Spleen (tissue), 11 donors: Measurements from ENCODE around the gene DCST2. TPM values are rescaled to one million over a fixed set of nuclear protein-coding genes. Genes with fewer than 3 reads are reported as not detected.

Experiments
- DNase-seq: peaks from one replicate; pipeline ENCODE4 v3.0.0-alpha.2; 2020
- H3K27ac ChIP-seq, 8 donors: fragments of 200-600 bp; sonication (generic) in 7 of 8; 1 replicate in 4 of 8; 2 replicates in 4 of 8; pipeline versions ENCODE4 v1.5.0 to v1.8.0; 2016 to 2021; ENCODE audit warnings: inconsistent platforms in 4 of 8, mild to moderate bottlenecking in 4 of 8, moderate library complexity in 1 of 8
- H3K27me3 ChIP-seq, 7 donors: fragments of 200-600 bp; sonication (generic) in 6 of 7; replicated peaks in 1 of 7; 1 replicate in 4 of 7; 2 replicates in 3 of 7; pipeline versions ENCODE4 v1.5.0 to v1.8.0; 2016 to 2021; ENCODE audit warnings: inconsistent platforms in 3 of 7, mild to moderate bottlenecking in 1 of 7
- H3K36me3 ChIP-seq, 6 donors: fragments of 200-600 bp; sonication (generic) in 5 of 6; 1 replicate in 4 of 6; 2 replicates in 2 of 6; pipeline versions ENCODE4 v1.5.0 to v1.8.0; 2016 to 2021; ENCODE audit warnings: inconsistent platforms in 2 of 6
- H3K4me1 ChIP-seq, 6 donors: fragments of 200-600 bp; sonication (generic) in 5 of 6; 1 replicate in 3 of 6; 2 replicates in 3 of 6; pipeline versions ENCODE4 v1.5.0 to v1.8.0; 2016 to 2021; ENCODE audit warnings: inconsistent platforms in 3 of 6
- H3K4me3 ChIP-seq, 8 donors: fragments of 200-600 bp; sonication (generic) in 7 of 8; 1 replicate in 4 of 8; 2 replicates in 4 of 8; pipeline versions ENCODE4 v1.5.0 to v1.8.0; 2016 to 2021; ENCODE audit warnings: inconsistent platforms in 4 of 8, mild to moderate bottlenecking in 4 of 8, moderate library complexity in 2 of 8
- H3K9me3 ChIP-seq, 8 donors: fragments of 200-600 bp; sonication (generic) in 7 of 8; 1 replicate in 4 of 8; 2 replicates in 4 of 8; pipeline versions ENCODE4 v1.5.0 to v1.8.0; 2016 to 2021; ENCODE audit warnings: inconsistent platforms in 4 of 8
- POLR2A ChIP-seq, 3 donors: fragments of 450-650 bp; IDR thresholded peaks; one replicate each; pipeline ENCODE4 v1.5.1; 2017; ENCODE audit warnings: antibody characterized with exemption in 3 of 3, mild to moderate bottlenecking in 1 of 3
- POLR2AphosphoS5 ChIP-seq, 3 donors: sonication (generic); formaldehyde crosslinking; IDR thresholded peaks; one replicate each; pipeline ENCODE4 v1.5.1; 2017; ENCODE audit warnings: antibody characterized with exemption in 3 of 3
- WGBS, 5 donors: extraction: QIAGEN DNeasy Blood & Tissue Kit in 3 of 5; methylation state at CpG; one replicate each; pipeline versions ENCODE4 v1.1.5 to v1.1.7; 2013 to 2018; 5-methylcytosine and 5-hydroxymethylcytosine counted together
- intact Hi-C: fragments of 100-400 bp; cut with DNase I; formaldehyde crosslinking; loops from one replicate; pipeline ENCODE4 v1.15.0; 2023; ENCODE audit warnings: low total_unique reads
- polyA plus RNA-seq, 3 donors: library from polyadenylated mRNA; stranded (reverse); fragments of 200-250 nt; gene quantifications; one replicate each; pipeline ENCODE4 v1.2.1, GENCODE V29; 2013
- total RNA-seq, 7 donors: library from RNA; depleted of rRNA in 3 of 7; stranded (reverse); fragments of >200 nt in 3 of 7; fragmentation: NEBNext Ultra II Directional in 4 of 7; extraction: Animal tissue kit (Norgen Biotek cat#: 25700) in 4 of 7; gene quantifications; one replicate each; pipeline versions ENCODE4 v1.1.0 to v1.2.1, GENCODE V29; 2016 to 2021
- TF ChIP-seq, protein P1 (sequence below), 11 experiments: fragments of 200-600 bp in 7 of 11; fragments of 450-650 bp in 4 of 11; sonication (generic) in 4 of 11; IDR thresholded peaks in 8 of 11; conservative IDR thresholded peaks in 3 of 11; 1 replicate in 7 of 11; 2 replicates in 4 of 11; pipeline versions ENCODE4 v1.4.0 to v1.8.0; 2016 to 2021; ENCODE audit warnings: antibody characterized with exemption in 11 of 11, inconsistent platforms in 4 of 11, mild to moderate bottlenecking in 1 of 11
- donor health status: healthy with polysubstance abuse.
- donor health status: DM: no; HTN: no; CAD: no; lungs with moderate emphysema.
- donor health status: DM: no; HTN: no; CAD: no.
- donor health status: Bipolar disorder and iron deficiency.
- donor health status: healthy.
- donor health status: DM: no; HTN: no; CAD: no.
- donor health status: DM: yes; HTN: yes; CAD: no.

The DCST2 gene
- total and polyA plus RNA-seq, 10 donors, result 0.54 to 4.1 (median 1.0) TPM; not detected in 1

- H3K4me1 ChIP-seq, result peaks cover 11 to 51% (median 43%) of the 10 kb centered on the region in 6 donors
- TF ChIP-seq, protein P1, sequence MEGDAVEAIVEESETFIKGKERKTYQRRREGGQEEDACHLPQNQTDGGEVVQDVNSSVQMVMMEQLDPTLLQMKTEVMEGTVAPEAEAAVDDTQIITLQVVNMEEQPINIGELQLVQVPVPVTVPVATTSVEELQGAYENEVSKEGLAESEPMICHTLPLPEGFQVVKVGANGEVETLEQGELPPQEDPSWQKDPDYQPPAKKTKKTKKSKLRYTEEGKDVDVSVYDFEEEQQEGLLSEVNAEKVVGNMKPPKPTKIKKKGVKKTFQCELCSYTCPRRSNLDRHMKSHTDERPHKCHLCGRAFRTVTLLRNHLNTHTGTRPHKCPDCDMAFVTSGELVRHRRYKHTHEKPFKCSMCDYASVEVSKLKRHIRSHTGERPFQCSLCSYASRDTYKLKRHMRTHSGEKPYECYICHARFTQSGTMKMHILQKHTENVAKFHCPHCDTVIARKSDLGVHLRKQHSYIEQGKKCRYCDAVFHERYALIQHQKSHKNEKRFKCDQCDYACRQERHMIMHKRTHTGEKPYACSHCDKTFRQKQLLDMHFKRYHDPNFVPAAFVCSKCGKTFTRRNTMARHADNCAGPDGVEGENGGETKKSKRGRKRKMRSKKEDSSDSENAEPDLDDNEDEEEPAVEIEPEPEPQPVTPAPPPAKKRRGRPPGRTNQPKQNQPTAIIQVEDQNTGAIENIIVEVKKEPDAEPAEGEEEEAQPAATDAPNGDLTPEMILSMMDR (IDR thresholded peaks at IDR 0.05 in 8 of 11, conservative IDR thresholded peaks at IDR 0.05 in 3 of 11), result no peak
- TF ChIP-seq POLR2AphosphoS5 (IDR thresholded peaks at IDR 0.05), result no peak
- no peak for TF ChIP-seq POLR2A (IDR thresholded peaks at IDR 0.05)
- peak overlapping the region in 1 of 8 donors; percentile 94 for H3K4me3 ChIP-seq
- intact Hi-C loops, result no loop called here
- H3K36me3 ChIP-seq, result peaks cover 0 to 54% (median 43%) of the 10 kb centered on the region in 6 donors
- WGBS, 5 donors, result 84 to 94% (median 87%) methylated on average over 7 of the region's 7 CpGs
- no peak for DNase-seq
- H3K9me3 ChIP-seq, result no peaks in the 10 kb centered on the region
- no peaks in the 10 kb centered on the region for H3K27me3 ChIP-seq
- H3K27ac ChIP-seq, result peak overlapping the region; percentile 29 to 95 (median 90)
These were observed 20.0 kb upstream of the DCST2 start for GRCh38 chr1:155053531-155054105.

DNA sequence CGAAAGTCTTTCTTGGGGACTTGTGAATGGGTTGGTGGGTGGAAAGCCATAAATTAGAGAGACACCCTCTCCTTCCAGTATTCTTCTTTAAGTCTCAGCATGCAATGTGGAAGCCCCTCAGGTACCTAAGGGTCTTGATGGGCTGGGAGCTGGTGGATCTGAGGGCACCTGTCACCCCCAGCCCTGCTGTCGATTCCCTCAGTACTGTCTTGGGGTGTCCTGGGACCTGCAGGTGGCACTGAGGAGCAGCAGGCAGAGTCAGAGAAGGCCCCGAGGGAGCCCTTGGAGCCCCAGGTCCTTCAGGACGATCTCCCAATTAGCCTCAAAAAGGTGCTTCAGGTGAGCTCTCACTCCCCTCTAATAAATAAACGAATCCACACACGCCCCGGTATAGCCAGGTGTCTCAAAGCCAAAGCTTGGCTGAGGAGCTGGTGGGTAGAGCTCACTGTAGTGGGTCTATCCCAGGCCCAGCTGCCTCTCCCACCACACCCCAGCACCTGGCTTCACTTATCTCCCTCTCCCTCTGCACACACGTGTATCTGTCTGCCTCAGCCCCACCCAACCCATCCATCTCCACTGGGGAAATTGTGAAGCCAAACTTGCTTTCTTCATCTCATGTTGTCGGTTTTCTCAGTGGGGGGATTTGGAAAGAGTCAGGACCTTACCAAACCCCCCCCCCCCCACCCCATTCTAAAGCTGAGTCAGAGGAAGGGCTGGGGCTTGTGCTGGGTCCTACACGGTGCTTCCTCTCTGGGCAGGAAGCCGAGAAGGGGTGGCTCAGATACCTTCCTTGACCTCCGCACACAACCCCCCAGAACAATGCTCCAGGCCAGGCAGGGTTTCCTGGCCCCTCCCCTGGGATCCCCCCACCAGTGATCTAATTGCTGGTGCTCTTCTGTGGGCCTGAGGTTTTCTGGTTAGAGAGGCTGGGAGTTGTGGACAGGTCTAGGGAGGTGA lies 19.1 kb upstream of the DCST2 start:
- no peaks in the 10 kb centered on the region for H3K9me3 ChIP-seq
- no peak for DNase-seq
- TF ChIP-seq POLR2AphosphoS5 (IDR thresholded peaks at IDR 0.05), result peak in 2 of 3 donors; percentile 45 to 50
- TF ChIP-seq, protein P1 (IDR thresholded peaks at IDR 0.05 in 8 of 11, conservative IDR thresholded peaks at IDR 0.05 in 3 of 11), result no peak
- TF ChIP-seq POLR2A (IDR thresholded peaks at IDR 0.05), result no peak
- peaks cover 0 to 45% (median 34%) of the 10 kb centered on the region in 6 donors for H3K36me3 ChIP-seq
- 23 to 35% (median 28%) methylated on average over 12 of the region's 12 CpGs for WGBS, 5 donors
- intact Hi-C loops, result no loop called here
- H3K4me3 ChIP-seq, result peak overlapping the region; percentile 56 to 94 (median 72)
- peaks cover 11 to 51% (median 43%) of the 10 kb centered on the region in 6 donors for H3K4me1 ChIP-seq
- no peaks in the 10 kb centered on the region for H3K27me3 ChIP-seq
- peak overlapping the region in 7 of 8 donors; percentile 62 to 95 (median 90) for H3K27ac ChIP-seq

GRCh38 chr1:155051777-155052398 lies 18.3 kb upstream of the DCST2 start:
- Histone ChIP-seq H3K27me3 (no peaks in the 10 kb centered on the region), H3K27ac (peak overlapping the region; percentile 14 to 95 (median 90)), H3K4me3 (peak overlapping the region; percentile 56 to 94 (median 72)), H3K9me3 (no peaks in the 10 kb centered on the region), H3K4me1 (peaks cover 11 to 51% (median 43%) of the 10 kb centered on the region in 6 donors), H3K36me3 (peaks cover 0 to 37% (median 25%) of the 10 kb centered on the region in 6 donors)
- intact Hi-C loops, result no loop called here
- peak; percentile 88 for DNase-seq
- WGBS, 5 donors, result 1 to 8% (median 2%) methylated on average over 19 to 27 of the region's 27 CpGs
- TF ChIP-seq, protein P1 (IDR thresholded peaks at IDR 0.05 in 8 of 11, conservative IDR thresholded peaks at IDR 0.05 in 3 of 11), result no peak
- TF ChIP-seq POLR2AphosphoS5 (IDR thresholded peaks at IDR 0.05), result peak in 2 of 3 donors; percentile 26 to 56
